ENCODE data around the gene C11orf97.
"Not testable (repeated sequence)": the region's sequence is repeated elsewhere in the genome, so short reads cannot be mapped to it uniquely, and the experiment has no call there.

C11orf97 gene

GRCh38 chr11:94511932-94512781 lies at the start of gene C11orf97:
TSS of gene C11orf97 (plus strand) at chr11:94512461. CDS start at chr11:94512529, 68 bp downstream.
- no peak for DNase-seq (ENCODE audit: low read depth)

DNA sequence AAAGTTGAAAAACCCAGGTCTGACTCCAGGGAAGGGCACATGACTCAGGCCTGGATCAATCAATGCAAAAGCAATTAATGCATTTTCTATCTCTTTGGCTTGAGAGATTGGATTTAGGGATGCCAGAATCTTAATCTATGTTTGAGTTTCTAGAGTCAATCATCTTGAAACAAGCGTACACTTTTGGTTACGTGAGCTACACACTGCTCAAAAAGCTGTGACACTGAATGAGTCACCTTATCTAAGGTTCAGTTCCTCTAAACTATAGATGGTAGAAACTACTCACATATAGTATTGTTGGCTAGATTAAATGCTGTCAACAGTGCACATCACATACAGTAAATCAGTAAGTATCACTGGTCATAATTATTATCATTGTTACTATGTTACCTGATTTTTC lies 42.8 kb upstream of the C11orf97 start:
- DNase-seq (ENCODE audit: low read depth): no peak

DNA sequence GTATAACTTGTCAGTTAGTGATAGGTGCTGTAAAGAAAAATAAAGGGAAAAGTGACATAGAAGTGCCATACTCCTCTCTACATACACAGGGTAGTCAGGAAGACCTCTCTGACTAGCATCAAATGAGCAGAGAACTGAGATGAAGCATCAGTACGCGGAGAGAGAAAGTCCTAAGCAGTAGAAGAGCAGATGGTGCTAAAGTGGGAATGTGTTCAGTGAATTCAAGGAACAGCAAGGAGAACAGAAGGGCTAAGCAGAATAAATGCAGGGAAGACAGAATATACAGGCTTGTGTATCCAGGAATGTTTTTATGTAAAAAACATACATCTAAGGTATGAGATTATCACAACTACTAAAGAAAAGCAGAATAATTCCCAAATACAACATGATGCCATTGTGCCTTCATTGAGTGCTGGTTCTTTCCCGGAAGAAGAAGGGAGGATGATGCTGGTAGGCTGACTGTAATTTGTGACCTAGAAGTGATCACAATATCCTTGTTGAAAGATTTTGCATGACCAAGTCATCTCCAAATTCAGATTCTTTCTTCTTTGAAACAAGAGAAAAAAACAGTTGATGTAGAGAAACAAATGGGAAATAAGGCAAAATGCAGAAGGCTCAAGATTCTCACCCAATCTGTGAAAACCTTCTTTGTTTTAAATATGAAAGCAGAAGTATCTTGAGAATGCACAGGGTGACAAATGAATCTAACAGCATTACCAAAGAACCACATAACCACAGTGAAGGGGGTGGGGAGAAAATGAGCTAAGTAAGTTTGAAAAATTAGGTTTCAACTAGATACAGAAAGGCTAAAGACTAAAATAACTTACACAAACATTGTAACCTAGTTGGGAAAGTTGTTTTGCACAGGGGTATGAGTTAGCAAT lies 39.1 kb upstream of the C11orf97 start:
- no peak for DNase-seq (ENCODE audit: low read depth)

DNA sequence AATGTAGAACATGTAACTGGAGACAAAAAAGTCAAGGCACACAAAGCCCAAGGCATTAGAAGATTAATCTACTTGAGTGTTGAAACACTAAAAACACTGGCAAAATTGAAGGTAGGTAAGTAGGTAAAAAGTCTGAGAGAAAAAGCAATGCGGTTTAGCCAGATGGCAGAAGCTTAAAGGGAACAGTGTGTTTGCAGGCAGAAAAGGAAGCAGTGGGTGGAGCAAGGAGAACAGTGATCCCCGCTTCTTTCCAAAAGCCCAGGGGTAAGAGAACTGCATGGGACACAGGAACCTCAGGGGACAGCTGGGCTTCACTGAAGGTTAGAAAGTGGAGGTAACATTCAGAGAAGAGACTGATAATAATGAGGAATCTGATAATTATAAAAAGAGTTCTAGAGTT lies 34.6 kb upstream of the C11orf97 start:
- DNase-seq (ENCODE audit: low read depth): no peak

DNA sequence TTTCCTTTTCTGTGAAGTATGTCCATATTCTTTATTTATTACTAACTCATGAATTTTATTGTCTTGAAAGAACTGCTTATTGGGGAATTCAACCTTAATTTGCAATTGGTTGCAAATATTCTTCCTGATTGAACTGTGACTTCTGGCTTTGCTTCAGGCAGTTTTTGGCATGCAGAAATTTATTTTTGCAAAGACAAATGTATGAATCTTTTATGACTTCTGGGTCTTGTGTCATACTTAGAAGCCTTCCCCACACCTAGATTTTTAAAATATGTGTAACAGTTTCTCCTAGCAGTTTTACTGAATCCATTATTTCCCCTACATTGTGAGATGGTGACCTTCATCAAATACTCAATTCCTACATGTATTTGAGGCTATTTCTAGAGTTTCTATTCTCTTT lies 30.9 kb upstream of the C11orf97 start:
- DNase-seq (ENCODE audit: low read depth): no peak

GRCh38 chr11:94486068-94486467 lies 26.2 kb upstream of the C11orf97 start:
- no peak for DNase-seq (ENCODE audit: low read depth)

- peak; percentile 87 for DNase-seq (ENCODE audit: low read depth)
Measured at GRCh38 chr11:94493281-94494125, 18.8 kb upstream of the C11orf97 start, which contains the start of the genes ANKRD49 and MRE11. TSS of gene ANKRD49 (plus strand) at chr11:94493984. CDS start at chr11:94496694, 2,710 bp downstream. TSS of gene MRE11 (minus strand) at chr11:94493844. CDS start at chr11:94492801, 1,043 bp downstream.

GRCh38 chr11:94494126-94494680 lies 18.1 kb upstream of the C11orf97 start:
- DNase-seq (ENCODE audit: low read depth): no peak

DNA sequence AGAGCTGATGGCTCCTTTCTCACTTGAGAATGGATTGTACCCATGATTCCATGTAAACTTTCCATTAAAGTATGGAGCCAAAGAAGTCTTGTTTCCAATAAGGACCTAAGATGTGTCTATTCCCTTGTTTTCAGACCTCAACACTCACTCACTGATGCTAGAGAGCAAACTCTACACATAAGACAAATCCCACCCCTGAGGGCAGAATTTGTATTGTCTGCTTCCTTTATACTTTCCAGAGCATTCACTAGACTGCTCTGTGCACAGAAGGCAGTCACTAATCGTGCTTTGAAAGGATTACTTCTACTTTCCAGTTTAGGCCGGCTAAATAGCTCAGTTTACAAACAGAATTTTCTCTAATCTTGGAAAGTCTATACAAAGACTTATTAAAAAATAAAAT lies 12.1 kb upstream of the C11orf97 start:
- no peak for DNase-seq (ENCODE audit: low read depth)

- DNase-seq (ENCODE audit: low read depth): no peak
Measured at GRCh38 chr11:94501522-94501921, 10.7 kb upstream of the C11orf97 start.

GRCh38 chr11:94504689-94505293 lies 7.5 kb upstream of the C11orf97 start:
- DNase-seq (ENCODE audit: low read depth): peak; percentile 58

DNA sequence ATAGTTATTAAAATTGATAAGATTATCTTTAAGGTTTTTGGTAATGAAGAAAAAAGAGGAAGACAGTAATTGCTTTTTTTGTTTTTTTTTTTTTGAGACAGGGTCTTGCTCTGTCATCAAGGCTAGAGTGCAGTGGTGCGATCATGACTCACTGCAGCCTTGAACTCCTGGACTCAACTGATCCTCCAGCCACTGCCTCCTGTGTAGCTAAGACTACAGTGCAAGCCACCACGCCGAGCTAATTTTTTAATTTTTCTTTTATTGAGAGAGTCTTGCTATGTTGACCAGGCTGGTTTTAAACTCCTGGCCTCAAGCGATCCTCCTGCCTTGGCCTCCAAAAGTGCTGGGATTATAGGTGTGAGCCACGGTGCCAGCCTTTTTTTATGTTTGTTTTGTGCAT lies 5.7 kb upstream of the C11orf97 start:
- DNase-seq (ENCODE audit: low read depth): not testable (repeated sequence)

GRCh38 chr11:94507485-94507884 lies 4.8 kb upstream of the C11orf97 start:
- no peak for DNase-seq (ENCODE audit: low read depth)

DNA sequence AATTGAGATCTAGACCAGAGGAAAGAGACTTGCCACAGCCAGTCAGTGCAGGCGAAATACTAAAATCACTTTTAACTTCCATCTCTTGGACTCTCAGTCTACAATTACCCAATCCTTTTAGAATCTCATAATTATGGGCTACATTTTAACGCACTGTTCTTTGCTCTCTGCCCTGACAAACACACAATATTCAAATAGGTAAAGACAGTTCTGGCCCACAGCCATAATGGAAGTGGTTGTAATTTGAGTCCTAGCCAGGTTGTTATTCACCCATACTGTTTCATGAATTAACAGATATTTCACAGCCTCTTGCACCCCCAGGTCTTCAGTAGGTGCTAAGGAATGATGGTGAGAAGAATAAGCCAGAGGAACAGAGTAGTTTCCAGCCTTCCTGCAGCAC lies 830 bp downstream of the C11orf97 start:
- no peak for DNase-seq (ENCODE audit: low read depth)

GRCh38 chr11:94515398-94515797 lies 3.1 kb downstream of the C11orf97 start:
- no peak for DNase-seq (ENCODE audit: low read depth)

DNA sequence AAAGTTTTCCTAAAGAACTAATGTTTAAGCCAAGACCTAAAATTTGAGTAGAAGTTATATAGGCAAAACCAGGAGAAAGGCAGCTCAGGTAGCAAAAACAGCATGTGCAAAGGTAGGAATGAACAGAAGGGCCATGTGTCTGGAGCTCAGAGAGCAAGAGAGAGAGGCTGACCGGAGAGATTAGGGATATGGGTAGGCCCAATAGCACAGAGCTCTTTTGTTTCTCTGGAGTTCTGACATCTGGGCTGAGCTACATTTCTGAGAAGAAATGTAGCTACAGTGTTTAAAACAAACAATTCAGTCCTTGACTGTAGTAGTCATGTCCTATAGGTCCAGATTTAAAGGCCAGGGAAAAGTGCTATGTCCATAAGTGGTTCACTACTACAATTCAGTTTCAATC lies 4.5 kb downstream of the C11orf97 start:
- no peak for DNase-seq (ENCODE audit: low read depth)

DNA sequence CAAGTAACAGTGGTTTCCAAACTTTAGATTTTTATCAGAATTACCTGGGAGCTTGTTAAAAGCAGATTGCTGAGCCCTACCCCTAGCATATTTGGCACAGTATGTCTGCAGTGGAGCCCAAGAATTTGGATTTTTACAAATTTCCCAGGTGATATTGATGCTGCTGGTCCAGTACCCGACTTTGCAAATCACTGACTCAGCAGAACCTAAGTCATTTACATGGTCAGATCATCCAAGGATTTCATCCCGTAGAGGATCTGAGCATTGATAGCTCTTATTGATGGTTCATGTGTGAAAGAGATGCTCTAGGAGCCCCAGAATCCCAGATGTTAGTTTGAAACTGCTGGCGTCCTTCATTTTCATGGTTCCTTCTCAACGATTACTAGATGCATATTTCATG lies 6.0 kb downstream of the C11orf97 start:
- no peak for DNase-seq (ENCODE audit: low read depth)

DNA sequence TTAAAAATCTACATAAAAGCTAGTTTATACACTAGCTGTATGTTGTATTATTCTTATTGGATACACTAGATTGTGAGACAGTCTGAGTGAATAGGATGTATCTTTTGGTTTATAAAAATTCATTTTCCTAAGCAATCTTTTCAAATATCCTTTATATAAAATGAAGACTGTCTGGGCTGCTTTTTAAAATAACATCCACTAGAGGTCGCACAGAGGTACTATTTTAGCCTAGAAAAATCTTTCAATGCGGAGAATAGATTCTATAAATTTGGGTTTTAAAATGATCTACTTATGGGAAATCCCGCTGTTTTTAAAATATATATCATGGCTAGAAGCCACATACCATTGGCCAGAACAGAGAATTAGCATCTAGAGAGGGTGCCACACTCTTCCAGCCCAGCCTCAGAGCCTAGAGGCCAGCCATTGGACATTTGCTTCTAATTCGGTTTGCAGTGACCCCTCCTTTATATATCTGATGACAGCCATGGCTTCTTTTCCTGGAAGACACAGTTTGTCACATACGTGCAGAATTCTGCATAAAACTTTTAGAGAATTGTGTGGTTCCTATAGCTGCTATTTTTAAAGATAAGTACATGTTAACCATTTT lies 7.3 kb downstream of the C11orf97 start:
- no peak for DNase-seq (ENCODE audit: low read depth)

- no peak for DNase-seq (ENCODE audit: low read depth)
Measured at GRCh38 chr11:94521684-94522083, 9.4 kb downstream of the C11orf97 start.

- DNase-seq (ENCODE audit: low read depth): no peak
Measured at GRCh38 chr11:94524341-94524740, 12.1 kb downstream of the C11orf97 start.

All from HS-5 (cell line).